ENCODE data around the gene MPL. TPM values are rescaled to one million over a fixed set of nuclear protein-coding genes. Genes with fewer than 3 reads are reported as not detected.

MPL gene
- polyA plus RNA-seq, 1 donor (not counting 4 experiments of a cell fraction or from before 2014, with no cell fraction given): not detected

DNA sequence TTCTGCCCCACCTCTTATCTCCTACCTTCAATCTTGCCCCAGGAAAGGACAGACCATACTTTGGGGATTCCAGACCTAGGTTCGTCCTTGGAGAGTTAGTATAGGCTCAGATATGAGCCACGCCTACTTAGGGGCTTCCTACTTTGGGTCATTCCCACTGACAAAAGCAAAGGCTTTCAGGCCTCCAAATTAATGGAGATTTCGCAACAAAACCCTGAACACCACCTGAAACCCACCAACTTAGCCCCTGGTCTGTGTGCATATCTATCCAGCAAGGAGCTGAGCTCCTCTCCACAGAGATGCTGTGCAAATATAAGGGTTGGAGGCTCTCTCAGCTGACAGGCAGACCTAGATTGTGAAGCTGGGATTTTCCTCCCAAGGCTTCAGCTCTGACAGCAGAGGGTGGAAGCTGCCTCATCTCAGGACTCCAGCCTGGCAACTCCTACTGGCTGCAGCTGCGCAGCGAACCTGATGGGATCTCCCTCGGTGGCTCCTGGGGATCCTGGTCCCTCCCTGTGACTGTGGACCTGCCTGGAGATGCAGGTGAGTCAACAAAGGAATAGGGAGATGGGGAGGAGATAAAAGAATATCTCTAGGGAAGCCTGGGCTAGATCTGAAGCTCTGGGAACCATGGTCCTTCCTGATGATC lies 2.1 kb downstream of the MPL start:
- Histone ChIP-seq H4K20me1 (ENCODE audit: control insufficient read depth, extremely low read depth, insufficient read depth, low read length) (no peaks in the 10 kb centered on the region), H2AFZ (ENCODE audit: control insufficient read depth, low read length) (no peak overlapping the region), H3K79me2 (ENCODE audit: control insufficient read depth, insufficient read depth, low read length) (no peaks in the 10 kb centered on the region), H3K9me1 (ENCODE audit: control insufficient read depth, extremely low read depth, insufficient read depth, low read length) (no peaks in the 10 kb centered on the region), H3K9me3 (ENCODE audit: control insufficient read depth, low read depth, low read length) (no peaks in the 10 kb centered on the region), H3K36me3 (ENCODE audit: control insufficient read depth in 2 of 2, extremely low read depth in 1 of 2, insufficient read depth in 2 of 2, low read length in 2 of 2) (no peaks in the 10 kb centered on the region), H3K4me1 (ENCODE audit: control insufficient read depth, extremely low read depth, insufficient read depth, low read length) (no peaks in the 10 kb centered on the region), H3K9ac (ENCODE audit: control insufficient read depth, extremely low read depth, insufficient read depth, low read length) (no peak overlapping the region), H3K27me3 (ENCODE audit: control insufficient read depth, extremely low read depth, insufficient read depth, low read length) (peaks cover 10% of the 10 kb centered on the region), H3K4me3 (ENCODE audit: control insufficient read depth in 2 of 3, extremely low read depth in 1 of 3, insufficient read depth in 2 of 3, low read depth in 1 of 3, low read length in 3 of 3) (no peak overlapping the region), H3K27ac (ENCODE audit: control insufficient read depth, insufficient read depth, low read length) (no peak overlapping the region), H3K4me2 (ENCODE audit: control insufficient read depth, extremely low read depth, insufficient read depth, low read depth, low read length) (no peak overlapping the region)
- FAIRE-seq (no peak), DNase-seq (ENCODE audit: low read depth, low spot score) (no peak)
- TF ChIP-seq CTCF (optimal IDR thresholded peaks at IDR 0.05 in 1 of 3, IDR thresholded peaks at IDR 0.05 in 1 of 3, conservative IDR thresholded peaks at IDR 0.05 in 1 of 3; ENCODE audit: extremely low read depth in 1 of 3, insufficient read depth in 2 of 3, low read length in 3 of 3): no peak
- TF ChIP-seq EZH2 (IDR thresholded peaks at IDR 0.05; ENCODE audit: low read length): no peak
- dilution Hi-C loops (cut with MboI; ENCODE audit: extremely low pct_ligation_motif_present, low sequenced_read_pairs): no loop called here

DNA sequence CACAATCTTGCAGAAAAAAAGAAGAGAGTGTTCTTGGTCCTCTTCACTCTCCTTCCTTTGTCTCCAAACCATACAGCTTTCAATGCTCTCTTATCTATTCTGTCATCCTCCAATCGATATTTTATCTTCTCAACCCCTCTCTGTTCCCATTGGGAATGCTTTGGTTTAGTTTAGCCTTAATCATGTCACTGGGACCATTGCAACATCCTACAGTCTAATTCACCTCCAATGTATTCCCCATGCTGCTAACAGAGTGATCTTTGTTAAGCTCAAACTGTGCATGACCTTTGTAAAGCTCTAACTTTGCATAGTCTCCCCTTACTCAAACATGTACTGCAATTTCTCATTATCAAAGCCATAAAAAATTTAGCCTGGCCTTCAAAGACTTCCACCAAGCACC lies 2.9 kb downstream of the MPL start:
- FAIRE-seq (no peak), DNase-seq (ENCODE audit: low read depth, low spot score) (no peak)

More for the DNA sequence above, 2.9 kb downstream of the MPL start:
- no peaks in the 10 kb centered on the region for H4K20me1 ChIP-seq (ENCODE audit: control insufficient read depth, extremely low read depth, insufficient read depth, low read length)
- TF ChIP-seq EZH2 (IDR thresholded peaks at IDR 0.05; ENCODE audit: low read length): no peak
- no peak for TF ChIP-seq CTCF (optimal IDR thresholded peaks at IDR 0.05 in 1 of 3, IDR thresholded peaks at IDR 0.05 in 1 of 3, conservative IDR thresholded peaks at IDR 0.05 in 1 of 3; ENCODE audit: extremely low read depth in 1 of 3, insufficient read depth in 2 of 3, low read length in 3 of 3)
- no peaks in the 10 kb centered on the region for H3K9me3 ChIP-seq (ENCODE audit: control insufficient read depth, low read depth, low read length)
- no peaks in the 10 kb centered on the region for H3K36me3 ChIP-seq (ENCODE audit: control insufficient read depth in 2 of 2, extremely low read depth in 1 of 2, insufficient read depth in 2 of 2, low read length in 2 of 2)
- dilution Hi-C loops (cut with MboI; ENCODE audit: extremely low pct_ligation_motif_present, low sequenced_read_pairs): no loop called here
- no peak overlapping the region for H2AFZ ChIP-seq (ENCODE audit: control insufficient read depth, low read length)
- H3K27me3 ChIP-seq (ENCODE audit: control insufficient read depth, extremely low read depth, insufficient read depth, low read length): peaks cover 10% of the 10 kb centered on the region
- no peaks in the 10 kb centered on the region for H3K4me1 ChIP-seq (ENCODE audit: control insufficient read depth, extremely low read depth, insufficient read depth, low read length)
- H3K79me2 ChIP-seq (ENCODE audit: control insufficient read depth, insufficient read depth, low read length): no peaks in the 10 kb centered on the region
- no peak overlapping the region for H3K9ac ChIP-seq (ENCODE audit: control insufficient read depth, extremely low read depth, insufficient read depth, low read length)
- no peak overlapping the region for H3K27ac ChIP-seq (ENCODE audit: control insufficient read depth, insufficient read depth, low read length)
- no peak overlapping the region for H3K4me3 ChIP-seq (ENCODE audit: control insufficient read depth in 2 of 3, extremely low read depth in 1 of 3, insufficient read depth in 2 of 3, low read depth in 1 of 3, low read length in 3 of 3)
- H3K9me1 ChIP-seq (ENCODE audit: control insufficient read depth, extremely low read depth, insufficient read depth, low read length): no peaks in the 10 kb centered on the region
- no peak overlapping the region for H3K4me2 ChIP-seq (ENCODE audit: control insufficient read depth, extremely low read depth, insufficient read depth, low read depth, low read length)

Data from keratinocyte (primary cell).